Immature natural killer cell (primary cell): ENCODE results near the gene USP16. TPM values are rescaled to one million over a fixed set of nuclear protein-coding genes. Genes with fewer than 3 reads are reported as not detected.

ENCODE experiments used
- DNase-seq, 3 donors: peaks; one replicate each; pipeline ENCODE4 v3.0.0; 2022; ENCODE audit warnings: mixed read lengths in 1 of 3
- H3K27ac Mint-ChIP-seq, 6 donors: one replicate each; pipeline ENCODE4 v1.8.0; 2020; ENCODE audit warnings: mixed read lengths in 6 of 6, mild to moderate bottlenecking in 5 of 6, inconsistent platforms in 4 of 6, moderate library complexity in 3 of 6
- H3K27me3 Mint-ChIP-seq, 3 donors: one replicate each; pipeline ENCODE4 v1.8.0; 2020 to 2021; ENCODE audit warnings: low read depth in 3 of 3, mild to moderate bottlenecking in 3 of 3, mixed read lengths in 3 of 3, moderate library complexity in 3 of 3, inconsistent platforms in 1 of 3
- H3K36me3 Mint-ChIP-seq, 3 donors: one replicate each; pipeline ENCODE4 v1.8.0; 2020; ENCODE audit warnings: mixed read lengths in 3 of 3, inconsistent platforms in 2 of 3, mild to moderate bottlenecking in 2 of 3
- H3K4me1 Mint-ChIP-seq, 2 donors: one replicate each; pipeline ENCODE4 v1.8.0; 2020; ENCODE audit warnings: inconsistent platforms in 2 of 2, mild to moderate bottlenecking in 2 of 2, mixed read lengths in 2 of 2, moderate library complexity in 1 of 2
- H3K4me3 Mint-ChIP-seq, 5 donors: one replicate each; pipeline ENCODE4 v1.8.0; 2020; ENCODE audit warnings: mild to moderate bottlenecking in 5 of 5, mixed read lengths in 5 of 5, inconsistent platforms in 3 of 5, moderate library complexity in 3 of 5
- H3K9me3 Mint-ChIP-seq, 6 donors: one replicate each; pipeline ENCODE4 v1.8.0; 2020; ENCODE audit warnings: mild to moderate bottlenecking in 6 of 6, mixed read lengths in 6 of 6, inconsistent platforms in 4 of 6, moderate library complexity in 3 of 6
- polyA plus RNA-seq, 3 donors: library from polyadenylated mRNA; unstranded; fragments of 300-500 nt; fragmentation: Illumina TruSeq; gene quantifications; one replicate each; pipeline ENCODE4 v1.2.3, GENCODE V29; 2021

USP16 gene
- polyA plus RNA-seq, 3 donors from 2014 or later: 12.0 to 31.3 (median 20.5) TPM

GRCh38 chr21:29078869-29079767 is 54.6 kb downstream of the USP16 start:
- peak overlapping the region; percentile 86 to 92 (median 90) for H3K27ac Mint-ChIP-seq
- no peaks in the 10 kb centered on the region for H3K36me3 Mint-ChIP-seq
- peaks cover 57 to 63% of the 10 kb centered on the region in 2 donors for H3K4me1 Mint-ChIP-seq
- no peaks in the 10 kb centered on the region for H3K9me3 Mint-ChIP-seq
- DNase-seq: peak; percentile 32 to 51 (median 38)
- peaks cover 5 to 8% (median 6%) of the 10 kb centered on the region in 3 donors for H3K27me3 Mint-ChIP-seq
- H3K4me3 Mint-ChIP-seq: peak overlapping the region; percentile 51 to 89 (median 67)

- peaks cover 55 to 59% of the 10 kb centered on the region in 2 donors for H3K4me1 Mint-ChIP-seq
- peak overlapping the region; percentile 51 to 83 (median 69) for H3K4me3 Mint-ChIP-seq
- H3K9me3 Mint-ChIP-seq: no peaks in the 10 kb centered on the region
- H3K27ac Mint-ChIP-seq: peak overlapping the region; percentile 86 to 92 (median 90)
- DNase-seq: peak; percentile 20 to 40 (median 23)
- H3K27me3 Mint-ChIP-seq: peaks cover 4 to 6% (median 5%) of the 10 kb centered on the region in 3 donors
- H3K36me3 Mint-ChIP-seq: peaks cover 0 to under 1% (median 0%) of the 10 kb centered on the region in 3 donors
Observed at GRCh38 chr21:29080454-29080941, 56.0 kb downstream of the USP16 start.

- Mint-ChIP-seq H3K27ac (peak overlapping the region in 4 of 6 donors; percentile 24 to 88 (median 72)), H3K4me3 (no peak overlapping the region), H3K36me3 (peaks cover 0 to 11% (median 6%) of the 10 kb centered on the region in 3 donors), H3K27me3 (peaks cover 2 to 4% (median 4%) of the 10 kb centered on the region in 3 donors), H3K9me3 (no peaks in the 10 kb centered on the region), H3K4me1 (peaks cover 40 to 44% of the 10 kb centered on the region in 2 donors)
- no peak for DNase-seq
Observed at GRCh38 chr21:29082046-29082815, 57.8 kb downstream of the USP16 start.

GRCh38 chr21:29083306-29083705 is 58.8 kb downstream of the USP16 start:
- Mint-ChIP-seq H3K36me3 (peaks cover 0 to 11% (median 6%) of the 10 kb centered on the region in 3 donors), H3K9me3 (no peaks in the 10 kb centered on the region), H3K4me1 (peaks cover 32 to 34% of the 10 kb centered on the region in 2 donors), H3K27me3 (peaks cover 2 to 4% (median 3%) of the 10 kb centered on the region in 3 donors), H3K27ac (peak overlapping the region in 3 of 6 donors; percentile 3 to 71 (median 33)), H3K4me3 (no peak overlapping the region)
- DNase-seq: no peak

- peaks cover 0 to 11% (median 6%) of the 10 kb centered on the region in 3 donors for H3K36me3 Mint-ChIP-seq
- no peak for DNase-seq
- no peaks in the 10 kb centered on the region for H3K9me3 Mint-ChIP-seq
- H3K27me3 Mint-ChIP-seq: peaks cover 0 to 4% (median 0%) of the 10 kb centered on the region in 3 donors
- H3K4me1 Mint-ChIP-seq: peaks cover 21 to 24% of the 10 kb centered on the region in 2 donors
- no peak overlapping the region for H3K4me3 Mint-ChIP-seq
- H3K27ac Mint-ChIP-seq: no peak overlapping the region
Observed at GRCh38 chr21:29084372-29084771, 59.9 kb downstream of the USP16 start.

GRCh38 chr21:29085106-29085752 is 60.8 kb downstream of the USP16 start:
- Mint-ChIP-seq H3K4me3 (no peak overlapping the region), H3K36me3 (peaks cover 0 to 11% (median 6%) of the 10 kb centered on the region in 3 donors), H3K27ac (no peak overlapping the region), H3K4me1 (peaks cover 13 to 15% of the 10 kb centered on the region in 2 donors), H3K9me3 (no peaks in the 10 kb centered on the region), H3K27me3 (peaks cover 0 to 4% (median 0%) of the 10 kb centered on the region in 3 donors)
- no peak for DNase-seq

GRCh38 chr21:29091033-29091432 is 66.6 kb downstream of the USP16 start:
- no peak for DNase-seq
- Mint-ChIP-seq H3K27ac (no peak overlapping the region), H3K27me3 (peaks cover 0 to 6% (median 0%) of the 10 kb centered on the region in 3 donors), H3K4me1 (no peaks in the 10 kb centered on the region), H3K9me3 (no peaks in the 10 kb centered on the region), H3K36me3 (peaks cover 0 to 21% (median 11%) of the 10 kb centered on the region in 3 donors), H3K4me3 (no peak overlapping the region)

GRCh38 chr21:29092102-29092959 is 67.9 kb downstream of the USP16 start:
- peaks cover 0 to 3% (median 0%) of the 10 kb centered on the region in 3 donors for H3K27me3 Mint-ChIP-seq
- no peak overlapping the region for H3K4me3 Mint-ChIP-seq
- H3K36me3 Mint-ChIP-seq: peaks cover 0 to 15% (median 5%) of the 10 kb centered on the region in 3 donors
- no peaks in the 10 kb centered on the region for H3K9me3 Mint-ChIP-seq
- no peaks in the 10 kb centered on the region for H3K4me1 Mint-ChIP-seq
- DNase-seq: no peak
- no peak overlapping the region for H3K27ac Mint-ChIP-seq

GRCh38 chr21:29096218-29097015 is 71.9 kb downstream of the USP16 start:
- H3K36me3 Mint-ChIP-seq: peaks cover 0 to 18% (median 5%) of the 10 kb centered on the region in 3 donors
- peaks cover 0 to 3% (median 0%) of the 10 kb centered on the region in 3 donors for H3K27me3 Mint-ChIP-seq
- H3K4me1 Mint-ChIP-seq: peaks cover 0 to 2% of the 10 kb centered on the region in 2 donors
- H3K4me3 Mint-ChIP-seq: no peak overlapping the region
- H3K9me3 Mint-ChIP-seq: peaks cover 0 to 1% (median 0%) of the 10 kb centered on the region in 6 donors
- no peak overlapping the region for H3K27ac Mint-ChIP-seq
- DNase-seq: no peak

GRCh38 chr21:29098156-29098555 is 73.7 kb downstream of the USP16 start:
- Mint-ChIP-seq H3K27ac (no peak overlapping the region), H3K27me3 (peaks cover 0 to 3% (median 0%) of the 10 kb centered on the region in 3 donors), H3K4me3 (no peak overlapping the region), H3K9me3 (peaks cover 0 to 1% (median 0%) of the 10 kb centered on the region in 6 donors), H3K4me1 (peaks cover 0 to 2% of the 10 kb centered on the region in 2 donors), H3K36me3 (peaks cover 0 to 11% (median 5%) of the 10 kb centered on the region in 3 donors)
- no peak for DNase-seq

GRCh38 chr21:29102791-29103257 is 78.4 kb downstream of the USP16 start:
- H3K4me3 Mint-ChIP-seq: no peak overlapping the region
- H3K27ac Mint-ChIP-seq: no peak overlapping the region
- peaks cover 0 to 1% (median 0%) of the 10 kb centered on the region in 6 donors for H3K9me3 Mint-ChIP-seq
- no peak for DNase-seq
- H3K27me3 Mint-ChIP-seq: peaks cover 0 to 3% (median 0%) of the 10 kb centered on the region in 3 donors
- peaks cover 0 to 2% of the 10 kb centered on the region in 2 donors for H3K4me1 Mint-ChIP-seq
- peaks cover 0 to 5% (median 3%) of the 10 kb centered on the region in 3 donors for H3K36me3 Mint-ChIP-seq
